K562 (cell line): Measurements from ENCODE around the gene PRSS53. TPM values are rescaled to one million over a fixed set of nuclear protein-coding genes. Genes with fewer than 3 reads are reported as not detected.
A peak's percentile ranks its signal among the peaks of the same experiment; 100 is the strongest.

Source experiments
- ARNT ChIP-seq, 2 experiments: fragments of 450-650 bp; IDR thresholded peaks; 2 replicates each; pipeline ENCODE4 v1.6.1; 2016; ENCODE audit warnings: mild to moderate bottlenecking in 1 of 2
- CBX8 ChIP-seq: fragments of 200-600 bp; sonication (generic); IDR thresholded peaks from 2 replicates; pipeline ENCODE4 v1.6.1; 2012; ENCODE audit warnings: borderline replicate concordance, mixed run types, low read depth, mild to moderate bottlenecking, moderate library complexity, mixed read lengths, low read length, control low read depth, inconsistent platforms; ENCODE audit not compliant: poor library complexity, severe bottlenecking; ENCODE audit errors: extremely low read depth
- CHD2 ChIP-seq: IDR thresholded peaks from 2 replicates; pipeline ENCODE4 v1.6.1; 2011; ENCODE audit warnings: low read depth, low read length
- FOXK2 ChIP-seq, 2 experiments: fragments of 450-650 bp; IDR thresholded peaks in 1 of 2; conservative IDR thresholded peaks in 1 of 2; 2 replicates each; pipeline ENCODE4 v1.6.1; 2016; ENCODE audit warnings: low read depth in 2 of 2, mild to moderate bottlenecking in 1 of 2
- HDAC1 ChIP-seq, 2 experiments: fragments of 450-650 bp; IDR thresholded peaks; 2 replicates each; pipeline ENCODE4 v1.6.1; 2016 to 2017; ENCODE audit warnings: inconsistent platforms in 1 of 2, mild to moderate bottlenecking in 1 of 2, moderate library complexity in 1 of 2
- KLF1 ChIP-seq: fragments of 450-650 bp; IDR thresholded peaks from 2 replicates; pipeline ENCODE4 v1.6.1; 2016; ENCODE audit warnings: missing genetic modification characterization, missing compliant biosample characterization
- MTA3 ChIP-seq: fragments of 450-650 bp; formaldehyde crosslinking; IDR thresholded peaks from 2 replicates; pipeline ENCODE4 v1.6.1; 2017; ENCODE audit warnings: mild to moderate bottlenecking, borderline replicate concordance
- NFXL1 ChIP-seq: fragments of 450-650 bp; formaldehyde crosslinking; IDR thresholded peaks from 2 replicates; pipeline ENCODE4 v1.4.0; 2021; ENCODE audit warnings: mild to moderate bottlenecking
- PYGO2 ChIP-seq: fragments of 450-650 bp; IDR thresholded peaks from 2 replicates; pipeline ENCODE4 v1.6.1; 2016; ENCODE audit warnings: mild to moderate bottlenecking, missing genetic modification characterization, moderate library complexity, missing compliant biosample characterization
- RBM25 ChIP-seq: fragments of 200-400 bp; formaldehyde crosslinking; IDR thresholded peaks from 2 replicates; pipeline ENCODE4 v1.6.1; 2018; ENCODE audit warnings: low read length, low read depth, moderate library complexity; ENCODE audit not compliant: severe bottlenecking
- SMARCA5 ChIP-seq: fragments of 450-650 bp; IDR thresholded peaks from 2 replicates; pipeline ENCODE4 v1.6.1; 2016
- SOX6 ChIP-seq: fragments of 450-650 bp; IDR thresholded peaks from 2 replicates; pipeline ENCODE4 v1.6.1; 2014; ENCODE audit warnings: mild to moderate bottlenecking
- SP1 ChIP-seq: sonication (generic); formaldehyde crosslinking; IDR thresholded peaks from 2 replicates; pipeline ENCODE4 v1.8.1; 2022; ENCODE audit warnings: mild to moderate bottlenecking, missing genetic modification reagents
- TAF7 ChIP-seq: fragments of 450-650 bp; IDR thresholded peaks from 2 replicates; pipeline ENCODE4 v1.6.1; 2016; ENCODE audit warnings: missing genetic modification characterization, missing compliant biosample characterization
- USF2 ChIP-seq: sonication (generic); formaldehyde crosslinking; IDR thresholded peaks from 2 replicates; pipeline ENCODE4 v1.5.0; 2020; ENCODE audit warnings: missing genetic modification reagents
- XRCC5 ChIP-seq: fragments of 200-400 bp; formaldehyde crosslinking; IDR thresholded peaks from 2 replicates; pipeline ENCODE4 v1.6.1; 2017; ENCODE audit warnings: low read depth, mild to moderate bottlenecking, low read length
- ZNF12 ChIP-seq: sonication (generic); formaldehyde crosslinking; IDR thresholded peaks from 2 replicates; pipeline ENCODE4 v1.4.0; 2020; ENCODE audit warnings: mild to moderate bottlenecking, missing genetic modification reagents
- ZNF282 ChIP-seq: sonication (generic); formaldehyde crosslinking; IDR thresholded peaks from 2 replicates; pipeline ENCODE4 v1.8.1; 2023; ENCODE audit warnings: missing genetic modification reagents
- ZNF717 ChIP-seq: fragments of 250-450 bp; sonication (Bioruptor Pico); IDR thresholded peaks from 2 replicates; pipeline ENCODE4 v1.5.0; 2021
- ZNF830 ChIP-seq: fragments of 250-450 bp; sonication (Bioruptor Pico); IDR thresholded peaks from 2 replicates; pipeline ENCODE4 v1.5.0; 2021; ENCODE audit warnings: mild to moderate bottlenecking
- polyA plus RNA-seq, 8 experiments: library from polyadenylated mRNA; depleted of rRNA in 4 of 8; stranded (reverse) in 5 of 8; unstranded in 3 of 8; fragments of >200 nt; fragmentation: Nextera tagmentation in 2 of 8; fragmentation: Illumina TruSeq in 1 of 8; extraction: Ambion mirVana in 2 of 8; extraction: Trizol in 1 of 8; gene quantifications; 2 replicates each; pipeline versions ENCODE4 v1.2.1 to v1.2.3, GENCODE V29; 2011 to 2014; ENCODE audit warnings: inconsistent platforms in 1 of 8, missing spikeins in 1 of 8
- total RNA-seq, 7 experiments: library from RNA; depleted of rRNA in 6 of 7; stranded (reverse); fragments of >200 nt in 6 of 7; fragmentation: Illumina TruSeq in 2 of 7; extraction: Trizol in 2 of 7; gene quantifications; 2 replicates each; pipeline versions ENCODE4 v1.2.1 to v1.2.3, GENCODE V29; 2011 to 2021; ENCODE audit warnings: low replicate concordance in 1 of 7
- TF ChIP-seq, protein P1 (sequence below): fragments of 450-650 bp; conservative IDR thresholded peaks from 2 replicates; pipeline ENCODE4 v1.6.1; 2016; ENCODE audit warnings: missing genetic modification characterization, low read depth, mild to moderate bottlenecking, control low read depth, missing compliant biosample characterization
- TF ChIP-seq, protein P2 (sequence below): sonication (generic); formaldehyde crosslinking; IDR thresholded peaks from 2 replicates; pipeline ENCODE4 v1.8.0; 2022; ENCODE audit warnings: mild to moderate bottlenecking, missing genetic modification reagents

The PRSS53 gene
- total and polyA plus RNA-seq, 9 of the 15 experiments (the other 6 are each of a cell fraction or from before 2014, with no cell fraction given), result 0.40 to 1.9 (median 0.78) TPM; not detected in 2

DNA sequence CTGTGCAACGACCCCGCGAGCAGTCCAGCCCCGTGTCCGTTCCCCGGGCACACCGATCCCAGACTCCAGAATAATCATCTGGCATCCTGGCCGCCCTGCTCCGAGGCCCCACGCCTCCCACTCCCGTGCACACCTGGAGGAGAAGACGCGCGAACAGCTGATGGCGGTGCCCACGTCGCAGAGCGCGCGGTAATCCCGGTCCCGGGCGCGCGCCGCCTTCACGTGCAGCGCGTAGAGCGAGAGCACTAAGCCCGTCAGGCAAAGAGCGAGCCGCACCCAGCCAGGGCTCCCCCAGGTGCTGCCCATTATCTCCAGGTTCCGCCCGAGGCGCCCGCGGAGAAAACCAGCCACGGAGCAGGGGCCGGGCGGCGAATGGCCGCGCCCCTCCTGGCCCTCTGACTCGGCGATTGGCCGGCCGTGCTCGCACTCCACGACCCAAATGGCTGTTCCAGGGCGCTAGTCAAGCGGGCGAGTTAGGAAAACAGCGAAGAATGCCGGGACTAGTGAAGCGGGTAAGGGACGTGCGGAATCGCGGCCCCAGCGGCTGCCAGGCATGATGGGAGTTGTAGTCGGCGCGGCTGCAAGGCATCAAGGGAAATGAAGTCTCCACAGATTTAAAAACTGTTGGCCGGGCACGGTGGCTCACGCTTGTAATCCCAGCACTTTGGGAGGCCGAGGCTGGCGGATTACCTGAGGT is 5.8 kb upstream of the PRSS53 start, which contains the start of gene VKORC1 (continued):
- no peak for TF ChIP-seq SMARCA5
- TF ChIP-seq SOX6, result peak; percentile 69; the same call in 1 of the 2 replicates
- peak; percentile 63; the same call in 1 of the 2 replicates for TF ChIP-seq KLF1 (tag)
- no peak for TF ChIP-seq PYGO2 (tag)
- peak; percentile 34 for TF ChIP-seq RBM25
- TF ChIP-seq MTA3, result peak; percentile 88
- TF ChIP-seq ZNF282 (CRISPR knock-in tag), result no peak
- TF ChIP-seq ZNF830 (CRISPR knock-in tag), result no peak
- no peak for TF ChIP-seq ZNF717 (CRISPR knock-in tag)
- TF ChIP-seq CHD2, result peak; percentile 14; the same call in 1 of the 2 replicates
- no peak; the same call in 1 of the 2 replicates for TF ChIP-seq XRCC5
- TF ChIP-seq SP1 (CRISPR knock-in tag), result peak; percentile 70
- TF ChIP-seq, protein P1, sequence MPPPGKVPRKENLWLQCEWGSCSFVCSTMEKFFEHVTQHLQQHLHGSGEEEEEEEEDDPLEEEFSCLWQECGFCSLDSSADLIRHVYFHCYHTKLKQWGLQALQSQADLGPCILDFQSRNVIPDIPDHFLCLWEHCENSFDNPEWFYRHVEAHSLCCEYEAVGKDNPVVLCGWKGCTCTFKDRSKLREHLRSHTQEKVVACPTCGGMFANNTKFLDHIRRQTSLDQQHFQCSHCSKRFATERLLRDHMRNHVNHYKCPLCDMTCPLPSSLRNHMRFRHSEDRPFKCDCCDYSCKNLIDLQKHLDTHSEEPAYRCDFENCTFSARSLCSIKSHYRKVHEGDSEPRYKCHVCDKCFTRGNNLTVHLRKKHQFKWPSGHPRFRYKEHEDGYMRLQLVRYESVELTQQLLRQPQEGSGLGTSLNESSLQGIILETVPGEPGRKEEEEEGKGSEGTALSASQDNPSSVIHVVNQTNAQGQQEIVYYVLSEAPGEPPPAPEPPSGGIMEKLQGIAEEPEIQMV, result no peak
- peak in 1 of 2 experiments; percentile 70; a peak in 2 of 4 replicates for TF ChIP-seq FOXK2 (conservative IDR thresholded peaks at IDR 0.05 in 1 of 2, IDR thresholded peaks at IDR 0.05 in 1 of 2; ENCODE audit: low read depth in 2 of 2)
- no peak for TF ChIP-seq TAF7 (tag)
- TF ChIP-seq ZNF12 (CRISPR knock-in tag), result peak; percentile 75
- TF ChIP-seq ARNT (IDR thresholded peaks at IDR 0.05), result peak in 1 of 2 experiments; percentile 85; a peak in 1 of 4 replicates
- TF ChIP-seq NFXL1, result no peak
- peak in 1 of 2 experiments; percentile 81; a peak in 2 of 4 replicates for TF ChIP-seq HDAC1 (IDR thresholded peaks at IDR 0.05)
- TF ChIP-seq, protein P2, sequence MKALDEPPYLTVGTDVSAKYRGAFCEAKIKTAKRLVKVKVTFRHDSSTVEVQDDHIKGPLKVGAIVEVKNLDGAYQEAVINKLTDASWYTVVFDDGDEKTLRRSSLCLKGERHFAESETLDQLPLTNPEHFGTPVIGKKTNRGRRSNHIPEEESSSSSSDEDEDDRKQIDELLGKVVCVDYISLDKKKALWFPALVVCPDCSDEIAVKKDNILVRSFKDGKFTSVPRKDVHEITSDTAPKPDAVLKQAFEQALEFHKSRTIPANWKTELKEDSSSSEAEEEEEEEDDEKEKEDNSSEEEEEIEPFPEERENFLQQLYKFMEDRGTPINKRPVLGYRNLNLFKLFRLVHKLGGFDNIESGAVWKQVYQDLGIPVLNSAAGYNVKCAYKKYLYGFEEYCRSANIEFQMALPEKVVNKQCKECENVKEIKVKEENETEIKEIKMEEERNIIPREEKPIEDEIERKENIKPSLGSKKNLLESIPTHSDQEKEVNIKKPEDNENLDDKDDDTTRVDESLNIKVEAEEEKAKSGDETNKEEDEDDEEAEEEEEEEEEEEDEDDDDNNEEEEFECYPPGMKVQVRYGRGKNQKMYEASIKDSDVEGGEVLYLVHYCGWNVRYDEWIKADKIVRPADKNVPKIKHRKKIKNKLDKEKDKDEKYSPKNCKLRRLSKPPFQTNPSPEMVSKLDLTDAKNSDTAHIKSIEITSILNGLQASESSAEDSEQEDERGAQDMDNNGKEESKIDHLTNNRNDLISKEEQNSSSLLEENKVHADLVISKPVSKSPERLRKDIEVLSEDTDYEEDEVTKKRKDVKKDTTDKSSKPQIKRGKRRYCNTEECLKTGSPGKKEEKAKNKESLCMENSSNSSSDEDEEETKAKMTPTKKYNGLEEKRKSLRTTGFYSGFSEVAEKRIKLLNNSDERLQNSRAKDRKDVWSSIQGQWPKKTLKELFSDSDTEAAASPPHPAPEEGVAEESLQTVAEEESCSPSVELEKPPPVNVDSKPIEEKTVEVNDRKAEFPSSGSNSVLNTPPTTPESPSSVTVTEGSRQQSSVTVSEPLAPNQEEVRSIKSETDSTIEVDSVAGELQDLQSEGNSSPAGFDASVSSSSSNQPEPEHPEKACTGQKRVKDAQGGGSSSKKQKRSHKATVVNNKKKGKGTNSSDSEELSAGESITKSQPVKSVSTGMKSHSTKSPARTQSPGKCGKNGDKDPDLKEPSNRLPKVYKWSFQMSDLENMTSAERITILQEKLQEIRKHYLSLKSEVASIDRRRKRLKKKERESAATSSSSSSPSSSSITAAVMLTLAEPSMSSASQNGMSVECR (CRISPR knock-in tag), result peak; percentile 94
- no peak for TF ChIP-seq USF2 (CRISPR knock-in tag)
- TF ChIP-seq CBX8, result no peak
